Liver (tissue), 9 donors: ENCODE results near the gene BCAT1. TPM values are rescaled to one million over a fixed set of nuclear protein-coding genes. Genes with fewer than 3 reads are reported as not detected.
"Not testable (repeated sequence)": the region's sequence is repeated elsewhere in the genome, so short reads cannot be mapped to it uniquely, and the experiment has no call there.

Experiments
- DNase-seq: peaks from one replicate; pipeline ENCODE4 v3.0.0-alpha.2; 2017; ENCODE audit warnings: low spot score
- H3K27ac ChIP-seq, 2 donors: one replicate each; pipeline ENCODE4 v1.7.0; 2013; ENCODE audit warnings: inconsistent platforms in 2 of 2, low read length in 2 of 2, control low read depth in 1 of 2, low read depth in 1 of 2, mild to moderate bottlenecking in 1 of 2
- H3K27me3 ChIP-seq, 4 donors: one replicate each; pipeline versions ENCODE4 v1.6.1 to v1.7.0; 2013; ENCODE audit warnings: low read length in 3 of 4, inconsistent platforms in 1 of 4, mild to moderate bottlenecking in 1 of 4, moderate library complexity in 1 of 4; ENCODE audit not compliant: control insufficient read depth in 4 of 4, insufficient read depth in 4 of 4
- H3K36me3 ChIP-seq, 4 donors: one replicate each; pipeline versions ENCODE4 v1.6.1 to v1.7.0; 2013; ENCODE audit warnings: low read length in 3 of 4, mild to moderate bottlenecking in 3 of 4, low read depth in 1 of 4, moderate library complexity in 1 of 4; ENCODE audit not compliant: control insufficient read depth in 4 of 4, insufficient read depth in 3 of 4
- H3K4me1 ChIP-seq, 4 donors: one replicate each; pipeline versions ENCODE4 v1.6.1 to v1.7.0; 2013; ENCODE audit warnings: low read length in 3 of 4, mild to moderate bottlenecking in 3 of 4, moderate library complexity in 1 of 4; ENCODE audit not compliant: control insufficient read depth in 4 of 4, insufficient read depth in 4 of 4
- H3K4me3 ChIP-seq, 3 donors: one replicate each; pipeline versions ENCODE4 v1.6.1 to v1.7.0; 2013; ENCODE audit warnings: low read length in 3 of 3, control low read depth in 1 of 3, low read depth in 1 of 3, mild to moderate bottlenecking in 1 of 3
- H3K9ac ChIP-seq, 2 donors: one replicate each; pipeline ENCODE4 v1.7.0; 2013; ENCODE audit warnings: low read length in 2 of 2, mild to moderate bottlenecking in 2 of 2, moderate library complexity in 2 of 2, control low read depth in 1 of 2, low read depth in 1 of 2
- H3K9me3 ChIP-seq, 4 donors: one replicate each; pipeline versions ENCODE4 v1.6.1 to v1.7.0; 2013; ENCODE audit warnings: low read length in 3 of 4; ENCODE audit not compliant: control insufficient read depth in 4 of 4
- ATF3 ChIP-seq: IDR thresholded peaks from 2 replicates; pipeline ENCODE4 v1.6.1; 2016; ENCODE audit warnings: antibody characterized with exemption
- CTCF ChIP-seq: fragments of 150-350 bp; IDR thresholded peaks from 2 replicates; pipeline ENCODE4 v1.5.1; 2017; ENCODE audit warnings: improper control_type of control experiment, low read depth, low read length; ENCODE audit not compliant: missing input control
- EGR1 ChIP-seq, 2 donors: IDR thresholded peaks; 2 replicates each; pipeline ENCODE4 v1.6.1; 2016 to 2018; ENCODE audit warnings: antibody characterized with exemption in 2 of 2, low read depth in 2 of 2
- FOXA1 ChIP-seq: IDR thresholded peaks from 2 replicates; pipeline ENCODE4 v1.6.1; 2016; ENCODE audit warnings: antibody characterized with exemption
- GABPA ChIP-seq, 2 donors: IDR thresholded peaks in 1 of 2; conservative IDR thresholded peaks in 1 of 2; 2 replicates each; pipeline ENCODE4 v1.6.1; 2016; ENCODE audit warnings: antibody characterized with exemption in 2 of 2, mild to moderate bottlenecking in 1 of 2, moderate library complexity in 1 of 2
- HNF4A ChIP-seq, 2 donors: conservative IDR thresholded peaks; 2 replicates each; pipeline ENCODE4 v1.6.1; 2016; ENCODE audit warnings: antibody characterized with exemption in 2 of 2, mild to moderate bottlenecking in 2 of 2
- HNF4G ChIP-seq: IDR thresholded peaks from 2 replicates; pipeline ENCODE4 v1.6.1; 2016; ENCODE audit warnings: antibody characterized with exemption
- MAX ChIP-seq: IDR thresholded peaks from 2 replicates; pipeline ENCODE4 v1.6.1; 2016; ENCODE audit warnings: antibody characterized with exemption
- NR2F2 ChIP-seq: IDR thresholded peaks from 2 replicates; pipeline ENCODE4 v1.6.1; 2016; ENCODE audit warnings: antibody characterized with exemption
- REST ChIP-seq: IDR thresholded peaks from 2 replicates; pipeline ENCODE4 v1.6.1; 2016; ENCODE audit warnings: antibody characterized with exemption, mild to moderate bottlenecking
- RXRA ChIP-seq, 2 donors: IDR thresholded peaks; 2 replicates each; pipeline ENCODE4 v1.6.1; 2017 to 2018; ENCODE audit warnings: antibody characterized with exemption in 2 of 2, mild to moderate bottlenecking in 1 of 2
- SP1 ChIP-seq: IDR thresholded peaks from 2 replicates; pipeline ENCODE4 v1.6.1; 2018; ENCODE audit warnings: antibody characterized with exemption, mild to moderate bottlenecking
- TAF1 ChIP-seq: conservative IDR thresholded peaks from 2 replicates; pipeline ENCODE4 v1.6.1; 2016; ENCODE audit warnings: antibody characterized with exemption, mild to moderate bottlenecking
- YY1 ChIP-seq: IDR thresholded peaks from 2 replicates; pipeline ENCODE4 v1.6.1; 2016; ENCODE audit warnings: antibody characterized with exemption, mild to moderate bottlenecking
- WGBS: extraction: QIAGEN DNeasy Blood & Tissue Kit; methylation state at CpG from one replicate; pipeline ENCODE4 v1.1.7; 2013; 5-methylcytosine and 5-hydroxymethylcytosine counted together
- polyA plus RNA-seq, 2 donors: library from polyadenylated mRNA; stranded (reverse) in 1 of 2; unstranded in 1 of 2; fragments of 200-250 nt in 1 of 2; fragments of >200 nt in 1 of 2; fragmentation: Nextera tagmentation in 1 of 2; extraction: Ambion mirVana in 1 of 2; gene quantifications; one replicate each; pipeline versions ENCODE4 v1.2.1 to v1.2.3, GENCODE V29; 2013 to 2015
- total RNA-seq, 2 donors: library from RNA; depleted of rRNA; stranded (reverse); fragments of >200 nt; gene quantifications; one replicate each; pipeline ENCODE4 v1.2.3, GENCODE V29; 2014
- donor health status: healthy.
- donor health status: healthy.
- donor health status: healthy.
- donor health status: healthy.
- donor health status: healthy.

Gene BCAT1
- total and polyA plus RNA-seq, 4 donors: 0.14 to 10.0 (median 0.85) TPM

- not testable (repeated sequence) for DNase-seq, H3K9ac ChIP-seq, H3K27me3 ChIP-seq, H3K4me3 ChIP-seq, H3K27ac ChIP-seq, H3K9me3 ChIP-seq, H3K4me1 ChIP-seq, H3K36me3 ChIP-seq
- 94% methylated on average over 6 of the region's 6 CpGs for WGBS
These were observed 9.3 kb downstream of the BCAT1 start for GRCh38 chr12:24939551-24939950.

GRCh38 chr12:24938341-24938740, 10.6 kb downstream of the BCAT1 start:
- DNase-seq: no peak
- H3K36me3 ChIP-seq: no peaks in the 10 kb centered on the region
- H3K27me3 ChIP-seq: peaks cover 0 to 3% (median 1%) of the 10 kb centered on the region in 4 donors
- TF ChIP-seq TAF1: no peak
- TF ChIP-seq NR2F2: no peak
- no peak for TF ChIP-seq CTCF
- no peak for TF ChIP-seq FOXA1
- no peak for TF ChIP-seq ATF3
- TF ChIP-seq REST: no peak
- no peak for TF ChIP-seq HNF4G
- TF ChIP-seq RXRA (IDR thresholded peaks at IDR 0.05): no peak
- no peak for TF ChIP-seq SP1
- TF ChIP-seq GABPA (IDR thresholded peaks at IDR 0.05 in 1 of 2, conservative IDR thresholded peaks at IDR 0.05 in 1 of 2): no peak
- no peak for TF ChIP-seq HNF4A (conservative IDR thresholded peaks at IDR 0.05)
- TF ChIP-seq YY1: no peak
- no peak for TF ChIP-seq MAX
- TF ChIP-seq EGR1 (IDR thresholded peaks at IDR 0.05; ENCODE audit: low read depth in 2 of 2): no peak
- H3K27ac ChIP-seq: no peak overlapping the region
- 80% methylated on average over 3 of the region's 3 CpGs for WGBS
- H3K4me3 ChIP-seq: no peak overlapping the region
- H3K9ac ChIP-seq: no peak overlapping the region
- H3K9me3 ChIP-seq: no peaks in the 10 kb centered on the region
- H3K4me1 ChIP-seq: no peaks in the 10 kb centered on the region
